Effector memory CD4-positive, alpha-beta T cell (primary cell): ENCODE results near the gene SLC9A2.

Source experiments
- DNase-seq, 3 donors: peaks; one replicate each; pipeline ENCODE4 v3.0.0-alpha.2; 2020
- H3K27ac ChIP-seq: 2 replicates; pipeline ENCODE4 v1.7.0; 2013; ENCODE audit warnings: mild to moderate bottlenecking, low read length, moderate library complexity; ENCODE audit not compliant: insufficient read depth, poor library complexity, severe bottlenecking
- H3K27me3 ChIP-seq: replicated peaks from 2 replicates; pipeline ENCODE4 v1.7.0; 2013; ENCODE audit warnings: mild to moderate bottlenecking, low read length; ENCODE audit not compliant: insufficient read depth, control insufficient read depth, poor library complexity, severe bottlenecking
- H3K36me3 ChIP-seq: 2 replicates; pipeline ENCODE4 v1.7.0; 2013; ENCODE audit warnings: mild to moderate bottlenecking, low read length, moderate library complexity; ENCODE audit not compliant: control insufficient read depth, insufficient read depth
- H3K4me1 ChIP-seq: 2 replicates; pipeline ENCODE4 v1.7.0; 2013; ENCODE audit warnings: low read length, mild to moderate bottlenecking; ENCODE audit not compliant: control insufficient read depth, insufficient read depth, poor library complexity, severe bottlenecking
- H3K4me3 ChIP-seq: 2 replicates; pipeline ENCODE4 v1.7.0; 2013; ENCODE audit warnings: low read length, low read depth, mild to moderate bottlenecking; ENCODE audit not compliant: insufficient read depth, poor library complexity, severe bottlenecking
- H3K9me3 ChIP-seq: 2 replicates; pipeline ENCODE4 v1.7.0; 2013; ENCODE audit warnings: mild to moderate bottlenecking, low read length, moderate library complexity; ENCODE audit not compliant: control insufficient read depth

SLC9A2 gene

DNA sequence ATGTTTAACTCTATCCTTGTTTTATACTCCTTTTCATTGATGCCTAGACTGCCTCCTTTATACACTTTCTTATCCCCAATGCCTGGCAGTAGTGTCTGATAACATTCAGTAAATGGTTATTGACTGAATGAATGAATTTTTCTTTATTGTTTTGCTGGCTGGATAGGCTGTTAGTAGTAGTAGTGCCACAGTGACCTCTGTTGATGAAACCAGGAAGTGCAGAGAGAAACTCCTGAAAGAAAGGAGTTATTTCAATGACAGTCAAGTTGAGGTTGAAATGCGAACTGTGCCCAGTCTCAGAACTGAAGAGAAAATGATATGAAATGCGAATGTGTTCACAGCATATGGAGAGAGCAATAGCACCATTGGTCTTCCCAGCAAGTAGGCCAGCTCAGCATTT lies 26.8 kb upstream of the SLC9A2 start:
- DNase-seq = no peak
- H3K4me1 ChIP-seq = no peaks in the 10 kb centered on the region
- H3K9me3 ChIP-seq = no peaks in the 10 kb centered on the region
- H3K36me3 ChIP-seq = no peaks in the 10 kb centered on the region
- no peaks in the 10 kb centered on the region for H3K27me3 ChIP-seq
- no peak overlapping the region for H3K27ac ChIP-seq
- no peak overlapping the region for H3K4me3 ChIP-seq

DNA sequence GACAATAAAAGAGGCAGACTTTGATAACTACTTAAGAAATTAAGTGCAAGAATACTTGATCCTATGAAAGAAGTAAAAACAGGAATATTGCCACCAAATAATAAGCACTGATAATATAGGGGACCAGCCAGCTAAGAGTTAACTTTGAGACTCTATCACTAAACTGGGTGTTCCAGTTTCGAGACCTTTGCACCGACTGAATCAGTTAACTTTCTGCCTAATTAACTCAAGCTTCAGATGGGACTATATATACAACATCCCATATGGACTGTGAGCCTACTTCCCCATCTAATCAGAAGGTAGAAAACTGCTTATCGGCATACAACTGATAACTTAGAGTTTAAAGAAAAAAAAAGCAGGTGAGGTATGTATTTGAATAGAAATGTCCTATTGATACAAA lies 25.8 kb upstream of the SLC9A2 start:
- Histone ChIP-seq H3K4me3 (no peak overlapping the region), H3K9me3 (no peaks in the 10 kb centered on the region), H3K27me3 (no peaks in the 10 kb centered on the region), H3K36me3 (no peaks in the 10 kb centered on the region), H3K27ac (no peak overlapping the region), H3K4me1 (no peaks in the 10 kb centered on the region)
- no peak for DNase-seq

DNA sequence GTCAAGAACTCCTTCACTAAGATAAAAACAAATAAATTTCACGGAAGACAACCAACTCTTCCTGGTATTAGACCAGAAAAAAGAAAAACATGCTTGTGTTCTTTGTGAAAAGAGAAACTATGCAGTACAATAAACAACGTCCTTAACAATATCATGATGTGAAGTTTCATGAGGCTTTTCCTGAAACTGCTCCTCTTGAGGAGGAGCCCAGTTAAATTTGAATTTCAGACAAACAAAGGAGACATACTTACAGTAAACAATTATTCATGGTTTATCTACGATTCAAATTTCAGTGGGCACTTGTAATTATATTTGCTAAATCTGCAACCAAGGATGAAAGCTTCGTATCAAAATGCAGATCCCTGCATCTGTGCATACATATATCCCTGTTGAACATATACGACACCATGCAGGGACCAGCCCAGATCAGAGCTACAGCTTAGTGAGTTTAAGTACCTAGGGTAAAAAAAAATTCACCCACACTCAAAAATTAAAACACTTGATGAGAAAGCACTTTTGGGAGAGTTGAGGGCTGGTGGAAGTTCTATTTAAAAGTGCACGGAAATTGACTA lies 24.8 kb upstream of the SLC9A2 start:
- DNase-seq = no peak
- Histone ChIP-seq H3K4me3 (no peak overlapping the region), H3K36me3 (no peaks in the 10 kb centered on the region), H3K4me1 (no peaks in the 10 kb centered on the region), H3K27me3 (no peaks in the 10 kb centered on the region), H3K9me3 (no peaks in the 10 kb centered on the region), H3K27ac (no peak overlapping the region)

DNA sequence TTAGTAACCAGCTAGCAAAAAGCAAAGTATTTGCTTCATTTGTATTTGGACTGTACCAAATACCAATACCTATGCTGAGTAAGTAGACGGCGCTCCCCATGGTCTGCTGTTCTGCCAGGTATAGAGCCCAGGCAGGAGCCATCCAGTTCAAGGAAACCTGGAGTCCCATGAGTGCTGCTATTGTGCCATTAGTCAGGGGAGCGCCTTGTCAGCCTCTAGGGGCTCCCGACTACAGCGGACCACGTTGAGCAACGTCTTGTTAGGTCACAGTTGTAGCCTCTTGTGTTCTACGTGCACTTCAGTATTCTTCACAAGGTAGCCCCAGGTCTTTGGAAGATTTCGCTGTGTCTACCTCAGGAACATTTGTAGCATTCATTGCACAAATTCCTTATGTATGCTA lies 21.6 kb upstream of the SLC9A2 start:
- Histone ChIP-seq H3K27ac (no peak overlapping the region), H3K27me3 (no peaks in the 10 kb centered on the region), H3K4me1 (no peaks in the 10 kb centered on the region), H3K36me3 (no peaks in the 10 kb centered on the region), H3K9me3 (no peaks in the 10 kb centered on the region), H3K4me3 (no peak overlapping the region)
- DNase-seq = no peak

DNA sequence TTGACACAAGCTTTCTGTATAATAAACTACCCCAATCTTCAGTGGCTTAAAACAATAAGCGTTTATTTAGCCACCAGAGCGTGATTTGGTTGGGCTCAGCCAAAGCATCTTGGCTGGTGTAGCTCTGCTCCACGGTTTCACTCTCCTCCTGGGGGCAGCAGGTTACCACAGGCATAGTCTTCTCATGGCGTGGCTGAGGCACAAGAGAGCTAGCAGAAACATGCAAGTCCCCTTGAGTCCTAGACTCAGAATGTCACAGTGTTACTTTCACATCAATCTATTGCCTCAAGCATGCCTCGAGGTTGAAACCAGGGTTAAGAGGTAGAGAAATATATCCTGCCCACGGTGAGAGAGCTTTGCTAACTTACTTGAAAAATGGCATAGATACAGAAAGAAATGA lies 19.9 kb upstream of the SLC9A2 start:
- H3K27ac ChIP-seq = no peak overlapping the region
- H3K27me3 ChIP-seq = no peaks in the 10 kb centered on the region
- H3K4me1 ChIP-seq = no peaks in the 10 kb centered on the region
- no peaks in the 10 kb centered on the region for H3K36me3 ChIP-seq
- DNase-seq = no peak
- H3K9me3 ChIP-seq = no peaks in the 10 kb centered on the region
- no peak overlapping the region for H3K4me3 ChIP-seq

DNA sequence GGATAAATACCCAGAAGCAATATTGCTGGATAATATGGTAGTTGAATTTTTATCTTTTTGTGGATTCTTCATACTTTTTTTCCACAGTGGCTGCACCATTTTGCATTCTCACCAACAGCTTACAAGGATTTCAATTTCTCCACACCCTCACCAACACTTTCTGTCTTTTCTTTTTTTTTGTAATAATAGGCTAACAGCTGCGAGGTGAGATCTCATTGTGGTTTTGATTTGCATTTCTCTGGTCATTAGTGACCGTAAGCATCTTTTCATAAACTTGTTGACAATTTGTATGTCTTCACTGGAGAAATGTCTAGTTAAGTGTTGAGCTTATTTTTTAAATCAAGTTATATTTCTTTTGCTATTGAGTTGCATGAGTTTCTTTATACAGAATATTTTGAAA lies 17.6 kb upstream of the SLC9A2 start:
- no peak overlapping the region for H3K27ac ChIP-seq
- no peaks in the 10 kb centered on the region for H3K27me3 ChIP-seq
- H3K4me1 ChIP-seq = no peaks in the 10 kb centered on the region
- H3K4me3 ChIP-seq = no peak overlapping the region
- H3K36me3 ChIP-seq = no peaks in the 10 kb centered on the region
- H3K9me3 ChIP-seq = no peaks in the 10 kb centered on the region
- no peak for DNase-seq

DNA sequence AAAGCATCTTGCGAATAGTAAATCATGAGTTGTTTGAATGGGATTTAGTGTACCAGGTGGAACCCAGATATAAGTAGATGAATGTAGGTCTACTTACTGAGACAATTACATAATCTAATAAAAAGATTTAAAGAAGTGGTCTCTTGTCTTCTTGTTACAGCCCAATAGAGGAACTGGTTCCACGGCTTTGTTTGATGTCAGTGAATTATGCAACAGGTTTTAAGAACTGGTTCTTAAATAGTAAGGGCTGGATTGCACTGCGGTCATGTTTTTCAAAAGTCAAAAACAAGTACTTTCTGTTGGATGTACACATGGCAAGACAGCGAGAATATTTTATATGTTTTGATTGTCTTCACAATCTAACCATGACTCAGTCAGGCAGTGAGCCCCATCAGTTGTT lies 15.4 kb upstream of the SLC9A2 start:
- H3K36me3 ChIP-seq = no peaks in the 10 kb centered on the region
- H3K27ac ChIP-seq = no peak overlapping the region
- H3K4me3 ChIP-seq = no peak overlapping the region
- H3K4me1 ChIP-seq = no peaks in the 10 kb centered on the region
- no peak for DNase-seq
- H3K9me3 ChIP-seq = no peaks in the 10 kb centered on the region
- H3K27me3 ChIP-seq = no peaks in the 10 kb centered on the region

DNA sequence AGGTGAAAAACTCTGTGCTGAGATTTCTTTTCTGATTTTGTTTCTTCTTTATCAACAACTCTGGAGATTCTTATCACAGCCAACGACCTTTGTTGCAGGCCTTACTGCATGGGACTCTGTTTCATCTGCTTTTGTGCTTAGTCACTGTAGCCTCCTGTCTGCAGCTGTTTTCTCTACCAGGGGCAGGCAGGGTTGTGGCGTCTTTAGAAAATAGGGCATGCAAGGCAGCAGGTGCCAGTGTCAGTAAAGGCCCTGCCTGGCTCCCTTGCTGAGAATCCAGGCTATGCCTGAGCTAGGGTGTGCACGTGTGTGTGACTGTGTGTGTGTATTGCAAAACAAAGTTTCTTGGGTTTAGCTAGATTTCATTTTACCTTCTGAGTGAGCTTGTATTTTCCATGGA lies 14.6 kb upstream of the SLC9A2 start:
- H3K27me3 ChIP-seq = no peaks in the 10 kb centered on the region
- no peak overlapping the region for H3K4me3 ChIP-seq
- no peak overlapping the region for H3K27ac ChIP-seq
- no peak for DNase-seq
- H3K9me3 ChIP-seq = no peaks in the 10 kb centered on the region
- no peaks in the 10 kb centered on the region for H3K4me1 ChIP-seq
- no peaks in the 10 kb centered on the region for H3K36me3 ChIP-seq

DNA sequence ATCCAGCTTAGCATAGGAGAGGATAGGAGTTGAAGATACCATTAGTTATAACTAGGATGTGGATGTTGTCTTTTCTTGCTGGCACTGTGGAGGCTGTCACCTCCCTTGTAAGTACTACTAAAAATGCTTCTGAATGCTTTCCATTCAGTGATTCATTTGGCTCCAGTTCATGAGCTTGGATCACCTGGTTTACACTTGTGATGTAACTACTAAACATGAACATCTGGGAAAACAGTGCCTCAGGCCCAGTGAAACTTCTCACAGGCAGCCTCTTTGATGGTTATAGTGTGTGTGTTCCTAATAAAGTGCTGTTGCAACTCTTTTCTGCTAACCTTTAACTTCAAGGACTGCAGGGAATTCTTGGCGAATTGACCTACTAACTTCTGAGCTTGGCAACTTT lies 13.0 kb upstream of the SLC9A2 start:
- Histone ChIP-seq H3K9me3 (no peaks in the 10 kb centered on the region), H3K4me3 (no peak overlapping the region), H3K36me3 (no peaks in the 10 kb centered on the region), H3K27ac (no peak overlapping the region), H3K27me3 (no peaks in the 10 kb centered on the region), H3K4me1 (no peaks in the 10 kb centered on the region)
- no peak for DNase-seq

DNA sequence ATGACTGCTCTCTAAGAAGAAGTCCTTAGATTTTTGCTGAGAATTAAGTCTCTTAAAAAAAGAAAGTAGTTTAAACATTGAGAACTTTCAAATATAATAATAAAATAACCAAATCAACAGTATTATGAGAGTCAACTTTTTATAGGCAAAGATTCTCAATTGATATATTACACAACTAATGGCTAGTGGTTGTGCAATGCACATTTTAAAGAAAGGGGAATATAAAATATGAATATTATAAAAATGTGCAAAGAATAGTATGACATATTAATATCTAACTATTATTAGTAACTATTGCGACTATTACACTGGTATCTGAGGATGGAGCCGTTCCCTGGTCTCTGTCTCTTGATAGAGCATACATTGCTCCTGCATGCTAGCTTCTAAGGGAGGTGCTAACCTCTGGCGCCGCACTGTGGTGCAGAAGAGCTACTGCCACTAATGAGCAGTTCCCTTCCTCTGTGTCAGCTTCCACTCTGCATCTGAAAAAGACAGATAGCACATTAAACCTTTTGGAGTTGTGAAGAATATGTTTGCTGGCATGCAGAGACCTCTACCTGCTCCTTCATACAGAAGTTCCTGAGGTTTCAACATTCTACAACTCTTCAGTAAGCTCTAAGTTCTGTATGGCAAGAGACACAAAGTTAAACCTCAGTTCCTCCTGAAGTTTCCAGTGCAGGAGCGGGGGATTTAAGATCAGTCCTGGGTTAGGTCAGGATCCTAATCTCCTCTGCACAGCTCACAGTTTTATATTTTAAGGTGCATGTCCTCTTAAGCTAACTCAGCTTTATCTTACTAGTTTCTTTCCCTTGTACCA lies 3.5 kb upstream of the SLC9A2 start:
- no peaks in the 10 kb centered on the region for H3K9me3 ChIP-seq
- no peak for DNase-seq
- no peaks in the 10 kb centered on the region for H3K36me3 ChIP-seq
- H3K27me3 ChIP-seq = no peaks in the 10 kb centered on the region
- no peak overlapping the region for H3K4me3 ChIP-seq
- no peak overlapping the region for H3K27ac ChIP-seq
- H3K4me1 ChIP-seq = peaks cover 4% of the 10 kb centered on the region
